GM18873 (cell line): Measurements from ENCODE around the gene LRRC72.
A peak's percentile ranks its signal among the peaks of the same experiment; 100 is the strongest.
"Not testable (repeated sequence)": the region's sequence is repeated elsewhere in the genome, so short reads cannot be mapped to it uniquely, and the experiment has no call there.

Experiments
- ATAC-seq: cut with Tn5 transposase; IDR thresholded peaks from one replicate; pipeline ENCODE4 v1.9.1; 2021; ENCODE audit warnings: mild to moderate bottlenecking, moderate library complexity, moderate number of reproducible peaks; ENCODE audit not compliant: unreplicated experiment, low FRiP score

Gene LRRC72

DNA sequence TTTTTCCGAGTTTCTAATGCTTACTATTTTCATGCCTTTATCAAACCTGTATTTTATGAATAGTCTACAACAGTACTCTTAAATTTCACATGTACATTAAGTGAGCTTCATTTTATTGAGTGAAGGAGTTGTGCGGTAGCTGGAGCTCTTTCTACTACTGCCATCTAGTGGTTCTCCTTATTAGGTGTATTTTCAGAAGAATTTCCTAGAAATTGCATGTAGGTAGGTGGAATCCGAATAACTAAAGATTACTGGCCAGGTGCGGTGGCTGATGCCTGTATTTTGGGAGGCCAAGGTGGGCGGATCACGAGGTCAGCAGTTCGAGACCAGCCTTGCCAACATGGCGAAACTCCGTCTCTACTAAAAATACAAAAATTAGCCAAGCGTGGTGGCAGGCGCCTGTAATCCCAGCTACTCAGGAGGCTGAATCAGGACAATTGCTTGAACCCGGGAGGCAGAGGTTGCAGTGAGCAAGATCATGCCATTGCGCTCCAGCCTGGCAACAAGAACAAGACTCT, 38.3 kb downstream of the LRRC72 start:
- ATAC-seq = peak; percentile 40

DNA sequence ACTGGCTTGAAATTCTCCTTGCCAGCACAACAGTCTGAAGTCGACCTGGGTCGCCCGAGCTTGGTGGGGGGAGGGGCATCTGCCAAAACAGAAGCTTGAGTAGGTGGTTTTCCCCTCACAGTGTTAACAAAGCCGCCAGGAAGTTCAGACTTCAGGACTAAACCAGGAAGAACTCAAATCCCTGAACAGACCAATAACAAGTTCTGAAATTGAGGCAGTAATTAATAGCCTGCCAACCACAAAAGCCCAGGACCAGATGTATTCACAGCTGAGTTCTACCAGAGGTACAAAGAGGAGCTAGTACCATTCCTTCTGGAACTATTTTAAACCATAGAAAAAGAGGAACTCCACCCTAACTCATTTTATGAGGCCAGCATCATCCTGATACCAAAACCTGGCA, 45.3 kb downstream of the LRRC72 start:
- no peak for ATAC-seq

DNA sequence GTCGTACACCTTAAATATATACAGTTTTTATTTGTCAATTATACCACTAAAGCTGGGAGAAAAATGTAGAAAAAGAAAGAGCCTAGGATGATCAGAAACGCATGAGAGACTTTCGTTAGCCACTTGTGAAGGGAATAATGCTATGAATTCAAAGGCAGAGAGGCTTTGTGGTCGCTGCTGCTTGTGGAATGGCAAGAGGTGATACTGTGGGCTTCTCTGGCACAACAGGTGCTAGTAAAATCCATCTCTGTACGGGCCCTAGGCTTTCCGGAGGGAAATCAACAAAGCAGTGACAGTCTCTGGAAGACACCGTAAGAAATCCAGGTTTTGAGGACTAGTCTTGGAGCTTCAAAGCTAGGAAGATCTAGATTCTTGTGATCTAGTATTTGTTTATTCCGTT, 52.6 kb downstream of the LRRC72 start:
- ATAC-seq = no peak

GRCh38 chr7:16581286-16581685, 54.7 kb downstream of the LRRC72 start:
- no peak for ATAC-seq

DNA sequence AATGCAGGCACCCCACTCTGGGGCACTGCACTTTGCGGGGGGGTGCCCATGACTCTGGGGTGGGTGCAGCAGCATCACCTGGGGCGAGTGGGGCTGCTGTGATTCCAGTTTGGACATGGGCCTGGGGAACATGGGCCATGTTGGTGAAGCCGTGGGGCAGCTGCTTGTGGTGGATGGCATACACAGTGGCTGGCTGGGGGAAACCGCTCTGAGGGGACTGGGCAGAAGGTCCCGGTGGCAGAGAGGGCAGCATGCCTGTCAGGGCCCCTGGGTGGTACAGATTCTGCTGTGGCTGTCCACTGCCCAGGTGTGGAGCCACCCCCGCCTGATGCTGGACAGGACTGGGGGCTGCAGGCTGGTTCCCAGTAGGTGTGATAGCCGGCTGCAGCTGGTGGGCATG, 57.2 kb downstream of the LRRC72 start:
- no peak for ATAC-seq

DNA sequence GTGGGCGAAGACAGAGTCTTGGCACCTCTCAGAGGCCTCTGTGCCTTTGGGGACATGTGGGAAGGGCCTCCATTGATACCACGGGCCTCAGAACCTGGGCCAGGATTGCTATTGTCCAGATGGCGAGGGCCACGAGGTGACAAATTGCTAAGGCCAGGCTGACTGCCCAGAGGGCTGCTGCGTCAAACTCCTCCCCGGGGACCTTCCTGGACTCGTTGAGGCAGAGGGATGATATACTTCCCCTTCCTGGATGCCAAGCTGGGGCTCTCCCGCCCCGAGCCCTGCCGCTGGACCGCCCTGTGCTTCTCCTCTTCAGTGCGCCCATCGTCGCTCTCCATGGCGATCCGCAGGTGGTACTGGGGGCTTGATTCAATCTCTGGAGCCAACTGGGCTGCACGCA, 58.9 kb downstream of the LRRC72 start:
- no peak for ATAC-seq

GRCh38 chr7:16586081-16586874, 59.7 kb downstream of the LRRC72 start:
- ATAC-seq = no peak

- no peak for ATAC-seq
These were observed 60.5 kb downstream of the LRRC72 start for GRCh38 chr7:16587129-16587528.

- no peak for ATAC-seq
These were observed 61.2 kb downstream of the LRRC72 start for GRCh38 chr7:16587790-16588189.

DNA sequence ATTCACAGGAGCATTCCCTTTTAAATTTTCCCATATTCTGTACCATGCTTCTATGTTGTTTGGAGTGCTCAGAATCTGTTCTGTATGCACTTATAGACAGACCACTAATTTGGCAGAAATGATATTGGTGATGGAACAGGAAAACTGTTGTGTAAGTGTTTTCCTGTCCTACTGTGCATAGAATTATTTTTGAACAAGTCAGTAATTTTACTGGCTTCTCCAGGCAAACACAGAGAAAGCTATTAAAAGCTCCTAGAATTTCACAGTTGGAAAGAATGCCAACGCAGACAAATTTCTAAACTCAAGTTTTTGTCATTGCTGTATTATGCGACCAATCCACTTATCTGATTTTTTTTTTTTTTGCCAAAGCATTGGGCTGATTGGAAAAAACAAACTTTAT, 63.3 kb downstream of the LRRC72 start:
- ATAC-seq = no peak

DNA sequence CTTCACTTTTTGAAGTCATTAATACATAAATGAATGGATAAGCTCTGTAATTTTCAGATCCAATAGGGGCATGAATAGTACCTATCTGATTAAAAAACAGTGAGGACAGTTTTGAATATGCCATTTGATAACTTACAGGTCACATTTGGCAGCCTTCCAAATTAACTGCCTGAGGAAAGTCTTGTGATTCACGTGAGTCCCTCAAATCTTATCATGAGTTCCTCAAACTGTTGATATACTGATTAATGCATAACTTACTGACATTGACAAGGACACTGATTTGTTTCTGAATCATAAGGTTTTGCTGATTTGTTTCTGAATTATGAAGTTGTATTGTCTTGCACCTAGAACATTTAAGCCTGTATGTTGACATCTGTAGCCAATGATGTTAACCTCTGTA, 63.8 kb downstream of the LRRC72 start:
- ATAC-seq = no peak

DNA sequence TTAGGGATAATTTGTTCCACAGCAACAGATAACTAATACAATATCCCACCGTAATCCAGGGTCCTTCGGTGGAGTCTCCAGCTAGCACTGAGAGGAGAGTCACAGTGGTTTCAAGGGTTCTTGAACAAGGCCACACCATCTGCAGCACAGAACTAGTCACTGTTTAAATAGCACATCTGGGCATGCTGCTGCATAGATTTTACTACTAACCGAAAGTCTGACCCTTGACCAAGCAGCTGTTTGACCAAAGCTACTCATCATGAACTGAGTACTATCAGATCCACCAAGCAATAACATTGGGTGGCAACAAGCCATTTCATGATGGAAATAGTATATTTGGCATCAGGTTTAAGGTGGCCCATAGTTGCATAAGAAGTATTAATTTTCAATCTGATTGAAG, 65.8 kb downstream of the LRRC72 start:
- no peak for ATAC-seq

DNA sequence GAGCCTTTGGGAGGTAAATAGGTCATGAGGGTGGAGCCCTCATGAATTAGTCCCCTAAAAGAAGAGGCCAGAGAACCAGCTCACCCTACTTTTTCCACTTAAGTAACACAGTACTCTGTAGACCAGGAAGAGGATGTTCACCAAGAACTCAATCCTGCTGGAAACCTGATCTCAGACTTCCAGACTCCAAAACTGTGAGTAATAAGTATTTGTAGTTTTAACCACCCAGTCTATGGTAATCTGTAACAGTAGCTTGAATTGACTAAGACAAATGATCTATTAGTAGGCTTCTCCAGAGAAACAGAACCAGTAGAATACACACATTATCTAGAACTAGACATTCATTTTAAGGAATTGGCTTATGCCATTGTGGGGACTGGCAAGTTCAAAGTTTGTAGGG, 67.4 kb downstream of the LRRC72 start:
- no peak for ATAC-seq

DNA sequence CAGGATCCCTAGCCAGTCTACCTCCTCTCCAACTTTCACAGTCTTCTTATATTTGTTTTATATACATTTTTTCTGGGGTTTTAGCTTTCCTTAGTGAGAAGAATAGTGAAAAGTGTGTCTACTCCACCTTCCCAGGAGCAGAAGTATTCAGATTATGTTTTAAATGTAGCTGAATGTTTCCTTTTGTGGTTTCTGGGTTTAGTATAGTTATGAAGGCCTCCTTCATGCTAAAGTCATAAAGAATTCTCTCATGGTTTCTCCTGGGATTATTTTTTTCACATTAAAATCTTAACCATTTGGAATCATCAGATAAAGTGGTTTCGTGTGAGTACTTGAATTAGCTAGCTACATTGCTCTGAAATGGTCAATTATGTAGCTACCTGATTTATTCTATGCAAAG, 68.1 kb downstream of the LRRC72 start:
- no peak for ATAC-seq

DNA sequence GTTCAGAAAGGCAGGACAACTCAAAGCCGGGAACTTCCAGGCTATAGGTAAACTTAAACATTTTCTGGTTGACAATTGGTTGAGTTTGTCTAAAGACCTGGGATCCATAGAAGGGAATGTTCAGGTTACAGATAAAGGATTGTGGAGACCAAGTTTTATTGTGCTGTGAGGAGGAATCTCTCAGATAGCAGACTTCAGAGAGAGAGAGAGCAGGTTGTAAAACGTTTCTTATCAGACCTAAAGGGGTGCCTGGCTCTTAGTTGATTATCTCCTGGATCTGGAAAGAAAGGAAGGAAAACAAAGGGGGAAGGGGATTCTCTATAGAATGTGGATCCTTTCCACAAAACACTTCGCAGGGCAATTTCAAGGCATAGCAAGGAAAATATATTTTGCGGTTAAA, 69.0 kb downstream of the LRRC72 start:
- not testable (repeated sequence) for ATAC-seq

DNA sequence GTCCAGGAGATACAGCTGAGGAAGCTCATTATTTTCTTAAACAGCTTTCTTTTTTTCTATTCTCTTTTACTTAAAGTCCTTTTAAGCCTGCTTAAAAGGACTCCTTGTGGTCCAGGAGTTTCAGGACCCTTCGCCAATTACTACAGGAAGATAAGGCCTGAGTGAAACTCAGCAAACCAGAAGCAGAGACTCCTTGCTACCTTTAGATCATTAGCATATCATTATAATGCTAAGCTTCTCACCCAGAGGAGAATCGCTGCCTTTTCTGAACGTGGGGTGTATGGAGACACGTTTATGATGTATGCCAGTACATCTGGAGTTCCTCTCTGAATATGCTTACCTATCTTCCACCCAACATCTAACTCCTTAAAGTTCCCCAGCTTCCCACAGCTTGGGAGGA, 71.4 kb downstream of the LRRC72 start:
- ATAC-seq = no peak

GRCh38 chr7:16599860-16600259, 73.2 kb downstream of the LRRC72 start:
- ATAC-seq = no peak

DNA sequence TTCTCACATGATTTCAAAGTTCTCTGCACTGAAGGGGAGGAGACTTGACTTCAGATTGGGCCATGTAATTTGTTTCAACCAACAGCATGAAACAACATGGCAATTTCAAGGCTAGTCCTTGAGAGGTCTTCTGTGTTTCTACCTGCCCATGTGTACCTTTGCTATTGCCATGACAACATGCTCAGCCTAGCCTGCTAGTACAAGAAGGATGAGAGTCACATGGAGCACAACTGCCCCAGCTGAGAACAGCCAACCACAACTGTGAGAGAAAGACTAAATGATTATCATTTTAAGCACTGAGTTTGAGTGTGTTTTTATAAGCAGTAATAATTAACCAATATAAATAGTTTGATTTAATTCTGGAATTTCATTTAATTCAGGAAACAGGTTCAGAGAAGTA, 77.0 kb downstream of the LRRC72 start:
- ATAC-seq = no peak

DNA sequence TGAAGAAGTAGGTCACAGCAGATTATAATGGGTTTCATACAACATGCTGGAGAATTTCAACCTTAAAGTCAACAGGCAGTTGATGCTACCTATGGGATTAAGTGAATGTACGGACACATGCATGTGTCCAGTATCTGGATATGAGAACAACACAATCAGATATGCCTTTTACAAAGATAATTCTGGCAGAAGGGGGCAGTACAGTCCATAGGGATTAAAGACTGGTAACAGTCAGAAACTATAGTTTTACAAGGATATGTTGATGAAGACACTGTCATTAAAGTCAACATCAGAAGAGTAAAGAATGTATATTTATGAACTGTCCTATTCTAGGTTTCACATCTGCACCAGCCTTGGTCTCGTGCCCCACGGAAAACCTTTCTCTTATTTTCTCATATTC, 77.4 kb downstream of the LRRC72 start:
- ATAC-seq = no peak

GRCh38 chr7:16606704-16607103, 80.1 kb downstream of the LRRC72 start:
- ATAC-seq = no peak

DNA sequence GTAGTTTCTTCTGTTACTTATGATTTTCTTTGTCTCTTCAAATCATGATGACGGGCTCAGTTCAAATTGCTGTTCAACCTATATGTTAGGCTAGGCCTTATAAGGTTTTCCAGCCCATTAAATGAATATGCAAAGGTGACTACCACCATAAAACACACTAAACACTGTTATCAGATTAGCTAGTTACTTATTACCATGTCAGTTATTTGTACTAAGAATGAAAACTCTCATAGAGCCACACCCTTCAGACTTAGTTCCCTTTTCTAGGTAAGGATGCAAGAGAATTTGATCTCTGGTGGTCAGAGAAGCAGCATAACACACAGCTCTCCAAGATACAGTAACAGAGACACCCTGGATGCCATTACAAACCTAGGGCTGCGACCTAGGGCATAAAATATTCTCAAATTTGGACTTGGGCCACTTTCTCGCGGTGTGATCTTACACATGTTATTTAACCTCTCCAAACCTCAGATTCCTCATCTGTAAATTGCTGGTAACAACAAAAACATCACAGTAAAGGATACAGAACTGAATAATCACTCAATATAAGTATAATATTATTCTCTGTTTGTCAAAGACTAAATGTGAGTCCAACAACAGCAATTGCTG, 83.3 kb downstream of the LRRC72 start:
- ATAC-seq = peak; percentile 93

DNA sequence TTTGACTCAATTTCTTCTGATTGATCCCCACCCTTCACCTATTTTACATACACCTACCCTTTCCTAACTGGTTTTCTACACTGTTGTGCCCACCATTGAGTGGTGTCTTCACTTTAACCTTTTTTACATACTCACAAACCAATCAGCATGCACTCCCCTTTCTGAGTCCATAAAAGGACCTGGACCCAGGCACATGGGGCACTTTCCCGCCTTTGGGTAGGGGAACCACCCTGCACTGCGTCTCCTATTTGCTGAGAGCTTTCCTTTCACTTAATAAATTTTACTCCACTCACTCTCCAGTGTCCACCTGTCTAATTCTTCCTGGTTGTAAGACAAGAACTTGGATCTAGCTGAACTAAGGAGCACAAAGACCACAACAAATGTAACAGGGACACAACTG, 85.1 kb downstream of the LRRC72 start:
- no peak for ATAC-seq
